Endodermal cell (in vitro differentiated cells): Measurements from ENCODE around the gene SDR9C7. TPM values are rescaled to one million over a fixed set of nuclear protein-coding genes. Genes with fewer than 3 reads are reported as not detected.
"Not testable (repeated sequence)": the region's sequence is repeated elsewhere in the genome, so short reads cannot be mapped to it uniquely, and the experiment has no call there.

Source experiments
- DNase-seq: peaks from one replicate; pipeline ENCODE4 v3.0.0-alpha.2; 2017
- H3K27ac ChIP-seq: 2 replicates; pipeline ENCODE4 v1.5.1; 2013; ENCODE audit warnings: mild to moderate bottlenecking, low read depth, low read length, moderate library complexity
- H3K27me3 ChIP-seq: 2 replicates; pipeline ENCODE4 v1.6.1; 2013; ENCODE audit warnings: mild to moderate bottlenecking, low read length, moderate library complexity; ENCODE audit not compliant: insufficient read depth, control insufficient read depth, poor library complexity, severe bottlenecking
- H3K36me3 ChIP-seq: 2 replicates; pipeline ENCODE4 v1.7.0; 2013; ENCODE audit warnings: mild to moderate bottlenecking, low read length, moderate library complexity; ENCODE audit not compliant: control insufficient read depth, insufficient read depth
- H3K4me1 ChIP-seq: one replicate; pipeline ENCODE4 v1.7.0; 2013; ENCODE audit warnings: low read length; ENCODE audit not compliant: control insufficient read depth, insufficient read depth
- H3K4me3 ChIP-seq: 2 replicates; pipeline ENCODE4 v1.5.1; 2013; ENCODE audit warnings: mild to moderate bottlenecking, low read length, moderate library complexity
- H3K9ac ChIP-seq: 2 replicates; pipeline ENCODE4 v1.6.1; 2013; ENCODE audit warnings: mild to moderate bottlenecking, low read length, moderate library complexity; ENCODE audit not compliant: poor library complexity, severe bottlenecking; ENCODE audit errors: extremely low read depth
- H3K9me3 ChIP-seq: 2 replicates; pipeline ENCODE4 v1.6.1; 2013; ENCODE audit warnings: mild to moderate bottlenecking, low read length, moderate library complexity; ENCODE audit not compliant: control insufficient read depth
- H3K27ac Mint-ChIP-seq: 2 replicates; pipeline ENCODE4 v1.8.0; 2020; ENCODE audit warnings: mixed read lengths
- H3K27me3 Mint-ChIP-seq: 2 replicates; pipeline ENCODE4 v1.8.0; 2021; ENCODE audit warnings: mild to moderate bottlenecking, mixed read lengths; ENCODE audit not compliant: insufficient read depth
- H3K36me3 Mint-ChIP-seq: 2 replicates; pipeline ENCODE4 v1.8.0; 2020; ENCODE audit warnings: low read depth, mixed read lengths
- H3K4me1 Mint-ChIP-seq: 2 replicates; pipeline ENCODE4 v1.8.0; 2020; ENCODE audit warnings: mixed read lengths
- H3K4me3 Mint-ChIP-seq: 2 replicates; pipeline ENCODE4 v1.8.0; 2020; ENCODE audit warnings: mild to moderate bottlenecking, moderate library complexity, mixed read lengths
- H3K9me3 Mint-ChIP-seq: 2 replicates; pipeline ENCODE4 v1.8.0; 2020; ENCODE audit warnings: mild to moderate bottlenecking, mixed read lengths
- CTCF ChIP-seq: fragments of 200-600 bp; sonication (generic); conservative IDR thresholded peaks from 2 replicates; pipeline ENCODE4 v1.5.0; 2021; ENCODE audit warnings: antibody characterized with exemption, mild to moderate bottlenecking
- WGBS, 2 experiments: methylation state at CpG; one replicate each; pipeline versions ENCODE4 v1.1.5 to v1.1.7; 2013; ENCODE audit warnings: missing lambda C conversion rate in 2 of 2, mixed read lengths in 1 of 2; ENCODE audit not compliant: insufficient coverage in 1 of 2, insufficient read length in 1 of 2; 5-methylcytosine and 5-hydroxymethylcytosine counted together
- total RNA-seq, 2 donors: library from RNA; stranded (reverse); fragmentation: NEBNext Ultra II Directional in 1 of 2; extraction: Animal tissue kit (Norgen Biotek cat#: 25700) in 1 of 2; gene quantifications; 2 replicates in 1 of 2; 3 replicates in 1 of 2; pipeline ENCODE4 v1.2.1, GENCODE V29; 2021

SDR9C7 gene
- total RNA-seq, 2 donors from 2014 or later, result not detected

- H3K4me3 ChIP-seq, result peak overlapping the region; percentile 59
- no peaks in the 10 kb centered on the region for H3K27me3 ChIP-seq
- Mint-ChIP-seq H3K36me3 (peaks cover 1% of the 10 kb centered on the region), H3K27me3 (no peaks in the 10 kb centered on the region), H3K9me3 (peaks cover 80% of the 10 kb centered on the region), H3K27ac (no peak overlapping the region), H3K4me1 (no peaks in the 10 kb centered on the region), H3K4me3 (no peak overlapping the region)
- no peaks in the 10 kb centered on the region for H3K4me1 ChIP-seq
- H3K9me3 ChIP-seq, result peaks cover 45% of the 10 kb centered on the region
- WGBS, 2 experiments, result no CpG with 5 or more reads among the region's 1 CpG
- H3K36me3 ChIP-seq, result no peaks in the 10 kb centered on the region
- no peak for DNase-seq
- H3K27ac ChIP-seq, result no peak overlapping the region
- no peak for TF ChIP-seq CTCF
- no peak overlapping the region for H3K9ac ChIP-seq
These were observed 53.8 kb downstream of the SDR9C7 start for GRCh38 chr12:56880125-56880992.

- not testable (repeated sequence) for H3K27me3 ChIP-seq, H3K4me3 Mint-ChIP-seq
- H3K9me3 ChIP-seq, result peaks cover 53% of the 10 kb centered on the region
These were observed 54.7 kb downstream of the SDR9C7 start for GRCh38 chr12:56879240-56880124.

GRCh38 chr12:56878010-56878339 lies 56.2 kb downstream of the SDR9C7 start:
- no peak for DNase-seq
- H3K9me3 Mint-ChIP-seq, result peaks cover 73% of the 10 kb centered on the region
- no peaks in the 10 kb centered on the region for H3K4me1 Mint-ChIP-seq
- TF ChIP-seq CTCF, result no peak
- Histone ChIP-seq H3K4me3 (peak overlapping the region; percentile 45), H3K4me1 (no peaks in the 10 kb centered on the region), H3K9me3 (peaks cover 66% of the 10 kb centered on the region), H3K27me3 (no peaks in the 10 kb centered on the region), H3K27ac (peak overlapping the region; percentile 53), H3K36me3 (no peaks in the 10 kb centered on the region), H3K9ac (no peak overlapping the region)
- no peaks in the 10 kb centered on the region for H3K27me3 Mint-ChIP-seq
- H3K27ac Mint-ChIP-seq, result no peak overlapping the region
- H3K4me3 Mint-ChIP-seq, result no peak overlapping the region
- H3K36me3 Mint-ChIP-seq, result peaks cover 1% of the 10 kb centered on the region

More at GRCh38 chr12:56879240-56880124, 54.7 kb downstream of the SDR9C7 start:
- not testable (repeated sequence) for H3K4me1 Mint-ChIP-seq, DNase-seq, H3K36me3 ChIP-seq, H3K36me3 Mint-ChIP-seq, H3K9ac ChIP-seq, H3K4me3 ChIP-seq, H3K4me1 ChIP-seq, H3K27me3 Mint-ChIP-seq, H3K27ac ChIP-seq, H3K27ac Mint-ChIP-seq
- H3K9me3 Mint-ChIP-seq, result peaks cover 79% of the 10 kb centered on the region
- WGBS, 2 experiments, result 86 to 87% methylated on average over 10 to 26 of the region's 28 CpGs
